IMR-90 (cell line): ENCODE data around the gene NUDT19. TPM values are rescaled to one million over a fixed set of nuclear protein-coding genes. Genes with fewer than 3 reads are reported as not detected.

Experiments used
- ATAC-seq: fragments of 200-7000 bp; cut with Tn5 transposase; 2 replicates; pipeline ENCODE4 v1.9.1; 2020; ENCODE audit warnings: low read depth, mild to moderate bottlenecking, moderate library complexity
- BruUV-seq: library from RNA; stranded (reverse); fragments of 400-500 nt; replicated peaks from 2 replicates; lab custom pipeline; 2021; lab: Mats Ljungman, UMichigan
- CTCF ChIA-PET: fragments of 300-600 bp; formaldehyde crosslinking; extraction: SDS; loops from one replicate; lab custom pipeline; 2021; ENCODE audit warnings: antibody characterized with exemption; lab: Yijun Ruan, JAX
- POLR2A ChIA-PET: fragments of 300-600 bp; sonication (Branson Sonifier 250); formaldehyde crosslinking; loops from one replicate; lab custom pipeline; 2022; ENCODE audit warnings: antibody characterized with exemption; ENCODE audit not compliant: unreplicated experiment; lab: Charles Lee
- DNase-seq: peaks from one replicate; pipeline ENCODE4 v3.0.0; 2013
- H2AFZ ChIP-seq: replicated peaks from 2 replicates; pipeline ENCODE3; 2013; ENCODE audit warnings: low read length, mild to moderate bottlenecking; ENCODE audit not compliant: poor library complexity
- H2AK5ac ChIP-seq: 2 replicates; pipeline ENCODE4 v1.6.1; 2013; ENCODE audit warnings: low read depth, low read length, inconsistent platforms
- H2AK9ac ChIP-seq: replicated peaks from 2 replicates; pipeline ENCODE3; 2013; ENCODE audit warnings: mild to moderate bottlenecking, low read depth, low read length, moderate library complexity; ENCODE audit not compliant: poor library complexity
- H2BK120ac ChIP-seq: 2 replicates; pipeline ENCODE4 v1.6.1; 2013; ENCODE audit warnings: low read depth, low read length, inconsistent platforms
- H2BK15ac ChIP-seq: 3 replicates; pipeline ENCODE4 v1.6.1; 2013; ENCODE audit warnings: low read depth, low read length, inconsistent platforms
- H2BK20ac ChIP-seq: 2 replicates; pipeline ENCODE4 v1.6.1; 2013; ENCODE audit warnings: low read depth, mild to moderate bottlenecking, inconsistent platforms, low read length, moderate library complexity
- H2BK5ac ChIP-seq: 2 replicates; pipeline ENCODE4 v1.6.1; 2013; ENCODE audit warnings: mild to moderate bottlenecking, low read depth, low read length, inconsistent platforms; ENCODE audit not compliant: poor library complexity, severe bottlenecking
- H3K14ac ChIP-seq: replicated peaks from 2 replicates; pipeline ENCODE4 v1.6.1; 2013; ENCODE audit warnings: low read depth, low read length, inconsistent platforms
- H3K18ac ChIP-seq: 2 replicates; pipeline ENCODE4 v1.6.1; 2013; ENCODE audit warnings: low read depth, low read length, control low read depth
- H3K23ac ChIP-seq: 2 replicates; pipeline ENCODE4 v1.6.1; 2013; ENCODE audit warnings: low read depth, low read length, inconsistent platforms
- H3K27ac ChIP-seq: 2 replicates; pipeline ENCODE4 v1.5.1; 2013; ENCODE audit warnings: mild to moderate bottlenecking, control low read depth, low read length; ENCODE audit not compliant: insufficient read depth
- H3K27me3 ChIP-seq: 2 replicates; pipeline ENCODE4 v1.6.1; 2013; ENCODE audit warnings: low read length; ENCODE audit not compliant: control insufficient read depth, insufficient read depth
- H3K36me3 ChIP-seq: 2 replicates; pipeline ENCODE4 v1.6.1; 2013; ENCODE audit warnings: low read length, mixed read lengths; ENCODE audit not compliant: control insufficient read depth, insufficient read depth
- H3K4ac ChIP-seq: 2 replicates; pipeline ENCODE4 v1.6.1; 2013; ENCODE audit warnings: low read depth, low read length, inconsistent platforms
- H3K4me1 ChIP-seq: 2 replicates; pipeline ENCODE4 v1.6.1; 2013; ENCODE audit warnings: low read length, mixed read lengths; ENCODE audit not compliant: control insufficient read depth, insufficient read depth
- H3K4me2 ChIP-seq: 2 replicates; pipeline ENCODE4 v1.6.1; 2013; ENCODE audit warnings: low read depth, mild to moderate bottlenecking, control low read depth, low read length, moderate library complexity
- H3K4me3 ChIP-seq: 2 replicates; pipeline ENCODE4 v1.5.1; 2013; ENCODE audit warnings: low read depth, mild to moderate bottlenecking, control low read depth, low read length, moderate library complexity; ENCODE audit not compliant: insufficient read depth
- H3K56ac ChIP-seq: 2 replicates; pipeline ENCODE4 v1.6.1; 2013; ENCODE audit warnings: low read length, inconsistent platforms; ENCODE audit not compliant: insufficient read depth; ENCODE audit errors: extremely low read depth
- H3K79me1 ChIP-seq, 2 experiments: 2 replicates each; pipeline ENCODE4 v1.6.1; 2013; ENCODE audit warnings: low read length in 2 of 2, inconsistent platforms in 1 of 2, low read depth in 1 of 2
- H3K9ac ChIP-seq: 2 replicates; pipeline ENCODE4 v1.6.1; 2013; ENCODE audit warnings: low read depth, low read length, control low read depth
- H3K9me1 ChIP-seq: 2 replicates; pipeline ENCODE4 v1.6.1; 2013; ENCODE audit warnings: low read length, inconsistent platforms; ENCODE audit not compliant: insufficient read depth
- H3K9me3 ChIP-seq: 2 replicates; pipeline ENCODE4 v1.6.1; 2013; ENCODE audit warnings: low read length; ENCODE audit not compliant: control insufficient read depth, insufficient read depth
- H4K20me1 ChIP-seq: 2 replicates; pipeline ENCODE4 v1.6.1; 2013; ENCODE audit warnings: low read length, inconsistent platforms; ENCODE audit not compliant: insufficient read depth
- H4K5ac ChIP-seq: 2 replicates; pipeline ENCODE4 v1.6.1; 2013; ENCODE audit warnings: mild to moderate bottlenecking, low read depth, low read length, control low read depth
- H4K8ac ChIP-seq, 2 experiments: 2 replicates each; pipeline ENCODE4 v1.6.1; 2013; ENCODE audit warnings: low read depth in 2 of 2, low read length in 2 of 2, control low read depth in 1 of 2, inconsistent platforms in 1 of 2
- H4K91ac ChIP-seq: 2 replicates; pipeline ENCODE4 v1.6.1; 2013; ENCODE audit warnings: low read depth, low read length, inconsistent platforms; ENCODE audit not compliant: insufficient read depth
- CEBPB ChIP-seq: IDR thresholded peaks from 2 replicates; pipeline ENCODE4 v1.6.1; 2012; ENCODE audit warnings: low read depth, low read length, improper control_type of control experiment
- whole genome bisulfite sequencing, 2 experiments: methylation state at CpG; one replicate each; pipeline versions ENCODE4 v1.1.5 to v1.1.7; 2013; ENCODE audit warnings: missing lambda C conversion rate in 2 of 2; ENCODE audit not compliant: insufficient read length in 1 of 2; ENCODE audit errors: extremely low coverage in 2 of 2; 5-methylcytosine and 5-hydroxymethylcytosine counted together
- dilution Hi-C: fragments of 300-500 bp; cut with HindIII; formaldehyde crosslinking; loops from one replicate; pipeline ENCODE4 v1.14.3; 2018; ENCODE audit warnings: low sequenced_read_pairs; ENCODE audit not compliant: unreplicated experiment
- in situ Hi-C: fragments of 300-500 bp; cut with MboI; formaldehyde crosslinking; loops from 3 replicates; pipeline ENCODE4 v1.14.3; 2019; ENCODE audit warnings: low sequenced_read_pairs, inconsistent platforms, mixed read lengths
- intact Hi-C: fragments of 100-400 bp; cut with micrococcal nuclease; formaldehyde crosslinking; loops from 2 replicates; pipeline ENCODE4 v1.10.0; 2022
- polyA plus RNA-seq, 3 experiments: library from polyadenylated mRNA; depleted of rRNA; stranded (reverse); fragments of >200 nt; gene quantifications; 2 replicates each; pipeline ENCODE4 v1.2.3, GENCODE V29; 2012; ENCODE audit warnings: low replicate concordance in 1 of 3
- total RNA-seq: library from RNA; depleted of rRNA; stranded (reverse); fragments of >200 nt; gene quantifications from 2 replicates; pipeline ENCODE4 v1.2.3, GENCODE V29; 2012

The NUDT19 gene
- total and polyA plus RNA-seq, 2 of the 4 experiments (the other 2 are of a cell fraction) = 4.1 to 4.5 TPM

- POLR2A ChIA-PET = no interaction called here
- no CpG with 5 or more reads among the region's 2 CpGs for WGBS, 2 experiments
- H4K20me1 ChIP-seq = no peaks in the 10 kb centered on the region
These were observed 10.6 kb upstream of the NUDT19 start for GRCh38 chr19:32680986-32681385.

More at GRCh38 chr19:32680986-32681385, 10.6 kb upstream of the NUDT19 start:
- H2AK9ac ChIP-seq = no peak overlapping the region
- H3K4me1 ChIP-seq = peaks cover 2% of the 10 kb centered on the region; the same call in 1 of the 2 replicates
- no peak overlapping the region for H3K27ac ChIP-seq
- in situ Hi-C loops (no loop called here), dilution Hi-C loops (no loop called here), intact Hi-C loops (no loop called here)
- no peak overlapping the region for H3K4ac ChIP-seq
- H3K14ac ChIP-seq = no peak overlapping the region
- H3K4me2 ChIP-seq = no peak overlapping the region
- no peak overlapping the region for H4K8ac ChIP-seq
- BruUV-seq = no TSS peak
- H4K91ac ChIP-seq = no peak overlapping the region
- H3K18ac ChIP-seq = no peak overlapping the region
- H2AFZ ChIP-seq = no peak overlapping the region
- H2BK15ac ChIP-seq = no peak overlapping the region
- no peaks in the 10 kb centered on the region for H3K9me3 ChIP-seq
- no peak overlapping the region for H2BK20ac ChIP-seq
- CTCF ChIA-PET = no interaction called here
- no peak overlapping the region for H2BK5ac ChIP-seq
- no peaks in the 10 kb centered on the region for H3K79me1 ChIP-seq
- no peak overlapping the region for H3K9ac ChIP-seq
- no peak overlapping the region for H2AK5ac ChIP-seq
- H3K27me3 ChIP-seq = peaks cover 33% of the 10 kb centered on the region
- no peak overlapping the region for H3K56ac ChIP-seq
- DNase-seq = no peak
- no peaks in the 10 kb centered on the region for H3K36me3 ChIP-seq
- H3K4me3 ChIP-seq = no peak overlapping the region
- no peak overlapping the region for H4K5ac ChIP-seq
- no peak for ATAC-seq
- H2BK120ac ChIP-seq = no peak overlapping the region
- no peak for TF ChIP-seq CEBPB
- H3K9me1 ChIP-seq = no peaks in the 10 kb centered on the region
- H3K23ac ChIP-seq = no peak overlapping the region
